ENCODE data around the gene ITGA3.

The ITGA3 gene

GRCh38 chr17:50103941-50104340 is 48.0 kb downstream of the ITGA3 start:
- CTCF ChIA-PET: interaction anchor here (0.9 to 8.7 kb wide), 6 partner anchors 12 to 58 kb away, joined by 3 to 92 read pairs (median 4); partner anchors contain the start of gene PDK2
- no peak overlapping the region for H3K4me3 ChIP-seq (ENCODE audit: low read depth, low read length)
- DNase-seq (ENCODE audit: low read depth, low spot score): no peak
- TF ChIP-seq, protein P1, sequence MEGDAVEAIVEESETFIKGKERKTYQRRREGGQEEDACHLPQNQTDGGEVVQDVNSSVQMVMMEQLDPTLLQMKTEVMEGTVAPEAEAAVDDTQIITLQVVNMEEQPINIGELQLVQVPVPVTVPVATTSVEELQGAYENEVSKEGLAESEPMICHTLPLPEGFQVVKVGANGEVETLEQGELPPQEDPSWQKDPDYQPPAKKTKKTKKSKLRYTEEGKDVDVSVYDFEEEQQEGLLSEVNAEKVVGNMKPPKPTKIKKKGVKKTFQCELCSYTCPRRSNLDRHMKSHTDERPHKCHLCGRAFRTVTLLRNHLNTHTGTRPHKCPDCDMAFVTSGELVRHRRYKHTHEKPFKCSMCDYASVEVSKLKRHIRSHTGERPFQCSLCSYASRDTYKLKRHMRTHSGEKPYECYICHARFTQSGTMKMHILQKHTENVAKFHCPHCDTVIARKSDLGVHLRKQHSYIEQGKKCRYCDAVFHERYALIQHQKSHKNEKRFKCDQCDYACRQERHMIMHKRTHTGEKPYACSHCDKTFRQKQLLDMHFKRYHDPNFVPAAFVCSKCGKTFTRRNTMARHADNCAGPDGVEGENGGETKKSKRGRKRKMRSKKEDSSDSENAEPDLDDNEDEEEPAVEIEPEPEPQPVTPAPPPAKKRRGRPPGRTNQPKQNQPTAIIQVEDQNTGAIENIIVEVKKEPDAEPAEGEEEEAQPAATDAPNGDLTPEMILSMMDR (IDR thresholded peaks at IDR 0.05; ENCODE audit: insufficient read depth, low read length, missing control alignments): no peak
- POLR2A ChIA-PET: interaction anchor here (0.6 kb wide), 1 partner anchor 129 kb away, joined by 3 read pairs; no protein-coding TSS in a partner anchor

- POLR2A ChIA-PET: no interaction called here
- H3K4me3 ChIP-seq (ENCODE audit: low read depth, low read length): no peak overlapping the region
- CTCF ChIA-PET: interaction anchor here (1.0 to 8.7 kb wide), 5 partner anchors 10 to 191 kb away, joined by 3 to 92 read pairs (median 22); partner anchors contain the start of gene PDK2
- TF ChIP-seq, protein P1 (IDR thresholded peaks at IDR 0.05; ENCODE audit: insufficient read depth, low read length, missing control alignments): no peak
- DNase-seq (ENCODE audit: low read depth, low spot score): no peak
Measured at GRCh38 chr17:50105811-50106210, 49.9 kb downstream of the ITGA3 start.

- TF ChIP-seq, protein P1 (IDR thresholded peaks at IDR 0.05; ENCODE audit: insufficient read depth, low read length, missing control alignments): no peak
Measured at GRCh38 chr17:50106393-50107131, 50.7 kb downstream of the ITGA3 start.

GRCh38 chr17:50107790-50108414 is 52.0 kb downstream of the ITGA3 start:
- TF ChIP-seq, protein P1 (IDR thresholded peaks at IDR 0.05; ENCODE audit: insufficient read depth, low read length, missing control alignments): no peak
- ChIA-PET CTCF (interaction anchor here (0.8 to 3.7 kb wide), 8 partner anchors 8 to 190 kb away, joined by 3 to 28 read pairs (median 5); partner anchors contain the start of gene PDK2), POLR2A (interaction anchor here (0.7 kb wide), 1 partner anchor 11 kb away, joined by 3 read pairs; no protein-coding TSS in a partner anchor)
- H3K4me3 ChIP-seq (ENCODE audit: low read depth, low read length): no peak overlapping the region
- DNase-seq (ENCODE audit: low read depth, low spot score): peak; percentile 14

More at GRCh38 chr17:50106393-50107131, 50.7 kb downstream of the ITGA3 start:
- H3K4me3 ChIP-seq (ENCODE audit: low read depth, low read length): no peak overlapping the region
- DNase-seq (ENCODE audit: low read depth, low spot score): no peak
- ChIA-PET CTCF (interaction anchor here (1.0 to 3.7 kb wide), 5 partner anchors 11 to 191 kb away, joined by 3 to 28 read pairs (median 4); partner anchors contain the start of gene PDK2), POLR2A (interaction anchor here (0.8 kb wide), 1 partner anchor 441 kb away, joined by 3 read pairs; the partner anchor contains the start of gene SPATA20)

DNA sequence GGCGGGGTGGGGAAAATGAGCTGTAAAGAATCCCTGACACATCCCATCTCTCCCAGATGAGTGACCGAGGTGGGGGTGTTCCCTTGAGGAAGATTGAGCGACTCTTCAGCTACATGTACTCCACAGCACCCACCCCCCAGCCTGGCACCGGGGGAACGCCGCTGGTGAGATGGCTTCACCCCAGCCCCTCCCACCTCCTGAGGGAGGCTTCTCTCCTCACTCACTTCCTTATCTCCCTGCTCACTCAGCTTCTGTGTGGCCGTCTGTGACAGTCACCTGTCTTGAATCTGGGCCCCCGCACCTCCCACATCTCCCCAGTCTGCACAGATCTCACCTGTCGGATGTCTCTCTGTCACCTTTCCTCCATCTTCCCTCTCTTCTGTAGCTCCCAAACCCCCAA is 52.6 kb downstream of the ITGA3 start:
- no peak overlapping the region for H3K4me3 ChIP-seq (ENCODE audit: low read depth, low read length)
- ChIA-PET CTCF (interaction anchor here (0.8 to 3.7 kb wide), 8 partner anchors 9 to 189 kb away, joined by 3 to 28 read pairs (median 6); partner anchors contain the start of gene PDK2), POLR2A (interaction anchor here (0.7 kb wide), 1 partner anchor 10 kb away, joined by 3 read pairs; no protein-coding TSS in a partner anchor)
- TF ChIP-seq, protein P1 (IDR thresholded peaks at IDR 0.05; ENCODE audit: insufficient read depth, low read length, missing control alignments): no peak
- DNase-seq (ENCODE audit: low read depth, low spot score): no peak
